Gastrocnemius medialis (tissue), 4 donors: ENCODE data around the gene PRAMEF9.
"Not testable (repeated sequence)": the region's sequence is repeated elsewhere in the genome, so short reads cannot be mapped to it uniquely, and the experiment has no call there.

Experiments used
- CTCF ChIP-seq, 5 experiments: fragments of 450-650 bp in 3 of 5; fragments of 200-600 bp in 2 of 5; sonication (generic) in 2 of 5; IDR thresholded peaks in 4 of 5; conservative IDR thresholded peaks in 1 of 5; 1 replicate in 4 of 5; 2 replicates in 1 of 5; pipeline ENCODE4 v1.5.1; 2016 to 2019; ENCODE audit warnings: antibody characterized with exemption in 5 of 5, mild to moderate bottlenecking in 3 of 5, moderate library complexity in 3 of 5
- POLR2A ChIP-seq, 2 donors: fragments of 450-650 bp; IDR thresholded peaks; one replicate each; pipeline ENCODE4 v1.6.1; 2017; ENCODE audit warnings: antibody characterized with exemption in 2 of 2, mild to moderate bottlenecking in 2 of 2, moderate library complexity in 2 of 2

GRCh38 chr1:13219203-13219602, 47.6 kb downstream of the PRAMEF9 start:
- not testable (repeated sequence) for TF ChIP-seq CTCF (IDR thresholded peaks at IDR 0.05 in 4 of 5, conservative IDR thresholded peaks at IDR 0.05 in 1 of 5); POLR2A (IDR thresholded peaks at IDR 0.05)
